Gastroesophageal sphincter (tissue), 4 donors: Measurements from ENCODE around the gene RRAS. TPM values are rescaled to one million over a fixed set of nuclear protein-coding genes. Genes with fewer than 3 reads are reported as not detected.

Source experiments
- ATAC-seq: fragments of 150-250 bp; one replicate; pipeline ENCODE4 v1.9.1; 2016; ENCODE audit warnings: mild to moderate bottlenecking, moderate library complexity
- H3K27ac ChIP-seq, 4 donors: fragments of 200-600 bp; sonication (generic) in 3 of 4; 1 replicate in 3 of 4; 2 replicates in 1 of 4; pipeline ENCODE4 v1.5.1; 2016 to 2019
- H3K27me3 ChIP-seq: fragments of 200-600 bp; sonication (generic); one replicate; pipeline ENCODE4 v1.5.1; 2019
- H3K36me3 ChIP-seq, 2 donors: fragments of 200-600 bp; sonication (generic); one replicate each; pipeline ENCODE4 v1.5.1; 2019; ENCODE audit warnings: control low read depth in 1 of 2
- H3K4me1 ChIP-seq, 3 donors: fragments of 200-600 bp; sonication (generic); 1 replicate in 2 of 3; 2 replicates in 1 of 3; pipeline ENCODE4 v1.5.1; 2016 to 2019; ENCODE audit warnings: control low read depth in 2 of 3
- H3K4me3 ChIP-seq, 2 donors: fragments of 200-600 bp; sonication (generic); one replicate each; pipeline ENCODE4 v1.5.1; 2019; ENCODE audit warnings: mild to moderate bottlenecking in 1 of 2, moderate library complexity in 1 of 2
- H3K9me3 ChIP-seq, 3 donors: fragments of 200-600 bp; sonication (generic); one replicate each; pipeline ENCODE4 v1.5.1; 2017 to 2019; ENCODE audit warnings: control low read depth in 2 of 3
- EP300 ChIP-seq: sonication (generic); formaldehyde crosslinking; IDR thresholded peaks from one replicate; pipeline ENCODE4 v1.6.1; 2017; ENCODE audit warnings: antibody characterized with exemption, mild to moderate bottlenecking
- POLR2A ChIP-seq, 2 donors: fragments of 450-650 bp; IDR thresholded peaks; one replicate each; pipeline ENCODE4 v1.6.1; 2017; ENCODE audit warnings: antibody characterized with exemption in 2 of 2, mild to moderate bottlenecking in 2 of 2, moderate library complexity in 1 of 2
- POLR2AphosphoS5 ChIP-seq: sonication (generic); formaldehyde crosslinking; IDR thresholded peaks from one replicate; pipeline ENCODE4 v1.6.1; 2017; ENCODE audit warnings: antibody characterized with exemption
- WGBS, 2 donors: methylation state at CpG; one replicate each; pipeline ENCODE4 v1.1.5; 2018; ENCODE audit warnings: low coverage in 1 of 2; 5-methylcytosine and 5-hydroxymethylcytosine counted together
- total RNA-seq, 4 donors: library from RNA; depleted of rRNA; stranded (reverse); fragments of >200 nt; gene quantifications; one replicate each; pipeline ENCODE4 v1.1.0, GENCODE V29; 2016
- TF ChIP-seq, protein P1 (sequence below), 4 experiments: fragments of 200-600 bp in 2 of 4; fragments of 450-650 bp in 2 of 4; sonication (generic) in 1 of 4; IDR thresholded peaks; one replicate each; pipeline ENCODE4 v1.5.1; 2017 to 2019; ENCODE audit warnings: antibody characterized with exemption in 4 of 4, mild to moderate bottlenecking in 2 of 4, moderate library complexity in 2 of 4

Gene RRAS
- total RNA-seq, 4 donors from 2014 or later = 100 to 162 (median 136) TPM

GRCh38 chr19:49687150-49687549 lies 47.2 kb upstream of the RRAS start:
- H3K9me3 ChIP-seq = no peaks in the 10 kb centered on the region
- ATAC-seq = no peak
- TF ChIP-seq, protein P1, sequence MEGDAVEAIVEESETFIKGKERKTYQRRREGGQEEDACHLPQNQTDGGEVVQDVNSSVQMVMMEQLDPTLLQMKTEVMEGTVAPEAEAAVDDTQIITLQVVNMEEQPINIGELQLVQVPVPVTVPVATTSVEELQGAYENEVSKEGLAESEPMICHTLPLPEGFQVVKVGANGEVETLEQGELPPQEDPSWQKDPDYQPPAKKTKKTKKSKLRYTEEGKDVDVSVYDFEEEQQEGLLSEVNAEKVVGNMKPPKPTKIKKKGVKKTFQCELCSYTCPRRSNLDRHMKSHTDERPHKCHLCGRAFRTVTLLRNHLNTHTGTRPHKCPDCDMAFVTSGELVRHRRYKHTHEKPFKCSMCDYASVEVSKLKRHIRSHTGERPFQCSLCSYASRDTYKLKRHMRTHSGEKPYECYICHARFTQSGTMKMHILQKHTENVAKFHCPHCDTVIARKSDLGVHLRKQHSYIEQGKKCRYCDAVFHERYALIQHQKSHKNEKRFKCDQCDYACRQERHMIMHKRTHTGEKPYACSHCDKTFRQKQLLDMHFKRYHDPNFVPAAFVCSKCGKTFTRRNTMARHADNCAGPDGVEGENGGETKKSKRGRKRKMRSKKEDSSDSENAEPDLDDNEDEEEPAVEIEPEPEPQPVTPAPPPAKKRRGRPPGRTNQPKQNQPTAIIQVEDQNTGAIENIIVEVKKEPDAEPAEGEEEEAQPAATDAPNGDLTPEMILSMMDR (IDR thresholded peaks at IDR 0.05) = no peak
- no peak for TF ChIP-seq POLR2A (IDR thresholded peaks at IDR 0.05)
- no peak for TF ChIP-seq EP300
- no peak for TF ChIP-seq POLR2AphosphoS5
- peaks cover 0 to 66% of the 10 kb centered on the region in 2 donors for H3K36me3 ChIP-seq
- peaks cover 37% of the 10 kb centered on the region for H3K27me3 ChIP-seq
- H3K4me3 ChIP-seq = peak overlapping the region in 1 of 2 donors; percentile 52
- H3K4me1 ChIP-seq = peaks cover 0 to 37% (median 24%) of the 10 kb centered on the region in 3 donors
- 40% methylated on average over 1 of the region's 12 CpGs; no CpG with 5 or more reads in 1 of the 2 donors for WGBS, 2 donors
- H3K27ac ChIP-seq = peak overlapping the region in 2 of 4 donors; percentile 36 to 49

DNA sequence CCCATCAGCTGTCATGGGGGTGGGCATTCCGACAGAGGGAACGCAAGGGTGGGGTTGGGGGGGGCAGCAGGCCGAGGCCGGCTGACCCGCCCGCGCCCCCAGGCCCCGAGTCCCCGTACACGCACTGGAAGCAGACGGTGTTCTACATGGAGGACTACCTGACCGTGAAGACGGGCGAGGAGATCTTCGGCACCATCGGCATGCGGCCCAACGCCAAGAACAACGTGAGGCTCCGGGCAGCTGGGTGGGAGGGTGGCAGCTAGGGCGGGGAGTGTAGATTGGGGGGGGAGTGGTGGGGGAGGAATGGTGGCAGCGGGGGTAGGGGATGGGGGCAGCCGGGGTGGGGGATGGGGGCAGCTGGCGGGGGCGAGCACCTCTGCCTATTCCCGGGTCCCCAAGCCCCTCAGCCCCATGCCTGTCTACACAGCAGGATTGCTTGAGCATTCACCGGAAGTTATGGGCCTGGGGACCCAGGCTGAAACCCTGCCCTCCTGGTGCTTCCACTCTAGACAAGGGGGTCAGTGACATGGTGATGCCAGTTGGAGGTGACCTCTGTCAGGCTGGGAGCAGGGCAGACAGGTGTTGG lies 46.7 kb upstream of the RRAS start:
- Histone ChIP-seq H3K4me1 (peaks cover 0 to 34% (median 22%) of the 10 kb centered on the region in 3 donors), H3K4me3 (peak overlapping the region in 1 of 2 donors; percentile 52), H3K9me3 (no peaks in the 10 kb centered on the region), H3K27me3 (peaks cover 31% of the 10 kb centered on the region), H3K36me3 (peaks cover 0 to 71% of the 10 kb centered on the region in 2 donors), H3K27ac (peak overlapping the region in 2 of 4 donors; percentile 36 to 49)
- 90% methylated on average over 15 of the region's 27 CpGs; no CpG with 5 or more reads in 1 of the 2 donors for WGBS, 2 donors
- no peak for ATAC-seq
- TF ChIP-seq, protein P1 (IDR thresholded peaks at IDR 0.05) = no peak
- TF ChIP-seq POLR2AphosphoS5 = no peak

GRCh38 chr19:49685845-49686332 lies 45.9 kb upstream of the RRAS start:
- Histone ChIP-seq H3K4me3 (peak overlapping the region in 1 of 2 donors; percentile 4), H3K9me3 (no peaks in the 10 kb centered on the region), H3K27ac (peak overlapping the region in 1 of 4 donors; percentile 17), H3K36me3 (peaks cover 0 to 78% of the 10 kb centered on the region in 2 donors), H3K27me3 (peaks cover 24% of the 10 kb centered on the region), H3K4me1 (peaks cover 0 to 34% (median 17%) of the 10 kb centered on the region in 3 donors)
- ATAC-seq = no peak
- WGBS, 2 donors = 52 to 75% methylated on average over 8 to 10 of the region's 23 CpGs
- TF ChIP-seq EP300 (no peak), POLR2A (IDR thresholded peaks at IDR 0.05) (no peak), POLR2AphosphoS5 (no peak)
- TF ChIP-seq, protein P1 (IDR thresholded peaks at IDR 0.05) = no peak

DNA sequence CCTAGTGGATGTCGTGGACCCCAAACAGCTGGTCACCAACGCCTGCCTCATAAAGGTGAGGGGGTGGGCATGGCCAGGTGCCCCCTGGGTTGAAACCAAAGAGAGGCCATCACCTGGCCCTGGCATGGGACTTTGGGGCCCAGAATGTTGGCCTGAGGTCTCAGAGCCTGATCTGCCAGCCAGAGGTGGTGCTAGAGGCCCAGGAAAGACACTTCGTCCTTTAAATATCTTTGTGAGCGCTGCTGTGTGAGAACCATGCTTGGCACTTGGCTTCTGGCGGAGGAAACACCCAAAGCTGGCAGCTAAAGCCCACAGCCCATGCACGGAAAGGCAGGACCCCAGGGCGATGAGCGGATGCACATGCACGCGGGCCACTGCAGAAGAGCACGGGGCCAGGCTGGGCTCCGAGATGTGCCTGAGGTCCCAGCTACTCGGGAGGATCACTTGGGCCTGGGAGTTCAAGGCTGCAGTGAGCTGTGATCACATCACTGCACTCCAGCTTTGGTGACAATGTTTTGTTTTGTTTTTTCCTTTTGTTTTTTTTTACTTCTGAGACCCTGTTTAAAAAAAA lies 45.1 kb upstream of the RRAS start:
- TF ChIP-seq POLR2A (IDR thresholded peaks at IDR 0.05) (no peak), EP300 (no peak), POLR2AphosphoS5 (no peak)
- TF ChIP-seq, protein P1 (IDR thresholded peaks at IDR 0.05) = no peak
- Histone ChIP-seq H3K27me3 (peaks cover 16% of the 10 kb centered on the region), H3K9me3 (no peaks in the 10 kb centered on the region), H3K27ac (no peak overlapping the region), H3K36me3 (peaks cover 0 to 79% of the 10 kb centered on the region in 2 donors), H3K4me3 (no peak overlapping the region), H3K4me1 (peaks cover 0 to 34% (median 16%) of the 10 kb centered on the region in 3 donors)
- ATAC-seq = no peak
- 83 to 90% methylated on average over 1 to 9 of the region's 13 CpGs for WGBS, 2 donors
